LNCAP (cell line): ENCODE results near the gene STX16.

Source experiments
- CTCF ChIP-seq: fragments of 450-650 bp; IDR thresholded peaks from 2 replicates; pipeline ENCODE4 v1.5.1; 2017; ENCODE audit warnings: mild to moderate bottlenecking

STX16 gene

GRCh38 chr20:58714923-58715351, 63.9 kb downstream of the STX16 start:
- TF ChIP-seq CTCF, result no peak

- TF ChIP-seq CTCF, result no peak
These were observed 64.3 kb downstream of the STX16 start for GRCh38 chr20:58715391-58715800.

GRCh38 chr20:58715801-58716475, 64.9 kb downstream of the STX16 start:
- TF ChIP-seq CTCF, result no peak

- no peak for TF ChIP-seq CTCF
These were observed 65.6 kb downstream of the STX16 start for GRCh38 chr20:58716476-58717277.

GRCh38 chr20:58717278-58718091, 66.4 kb downstream of the STX16 start:
- no peak for TF ChIP-seq CTCF

GRCh38 chr20:58718121-58718563, 67.1 kb downstream of the STX16 start:
- no peak for TF ChIP-seq CTCF

GRCh38 chr20:58718729-58719128, 67.6 kb downstream of the STX16 start:
- no peak for TF ChIP-seq CTCF
